HG03097 (cell line): ENCODE results near the gene RASL11A.
"Not testable (repeated sequence)": the region's sequence is repeated elsewhere in the genome, so short reads cannot be mapped to it uniquely, and the experiment has no call there.

ENCODE experiments used
- ATAC-seq: cut with Tn5 transposase; IDR thresholded peaks from one replicate; pipeline ENCODE4 v1.9.1; 2021; ENCODE audit not compliant: unreplicated experiment, low FRiP score

The RASL11A gene

DNA sequence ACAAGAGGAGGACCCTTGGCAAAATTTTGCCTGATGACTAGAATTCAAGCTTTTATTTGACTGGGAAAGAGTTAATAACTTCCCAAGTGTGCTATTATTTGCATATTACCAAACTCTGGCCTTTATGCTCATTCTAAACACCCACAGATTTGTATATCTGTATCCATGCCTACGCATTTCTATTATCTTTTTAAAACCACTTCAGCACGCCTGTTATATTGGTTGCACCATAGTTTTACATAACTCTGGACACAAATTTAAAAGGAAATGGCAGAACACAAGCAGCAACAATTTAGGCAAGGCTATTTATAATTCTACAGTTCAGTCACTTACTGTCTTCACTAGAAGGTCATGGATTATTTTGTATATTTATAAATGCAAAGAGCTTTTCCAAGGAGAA, 3.7 kb upstream of the RASL11A start:
- ATAC-seq: no peak

DNA sequence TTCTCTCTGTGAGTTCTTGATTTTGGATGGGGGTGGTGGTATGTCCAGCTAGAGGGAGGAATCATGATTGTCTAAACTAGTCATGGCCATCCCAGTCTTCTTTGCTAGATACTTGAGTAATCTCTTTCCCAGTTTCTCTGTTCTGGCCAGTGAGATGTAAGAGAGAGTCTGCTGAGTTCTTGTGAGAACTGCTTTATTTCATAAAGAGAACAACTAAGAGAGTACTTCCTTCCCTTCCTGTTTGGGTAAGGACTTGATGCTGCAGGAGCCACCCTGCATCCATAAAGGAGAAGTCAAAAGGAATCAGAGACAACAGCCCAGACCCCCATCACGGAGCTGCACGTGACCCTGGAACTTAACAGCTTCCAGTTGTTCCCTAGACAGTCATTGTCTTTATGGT, 3.0 kb upstream of the RASL11A start:
- no peak for ATAC-seq

- no peak for ATAC-seq
Measured at GRCh38 chr13:27269114-27269665, 1.4 kb upstream of the RASL11A start.

DNA sequence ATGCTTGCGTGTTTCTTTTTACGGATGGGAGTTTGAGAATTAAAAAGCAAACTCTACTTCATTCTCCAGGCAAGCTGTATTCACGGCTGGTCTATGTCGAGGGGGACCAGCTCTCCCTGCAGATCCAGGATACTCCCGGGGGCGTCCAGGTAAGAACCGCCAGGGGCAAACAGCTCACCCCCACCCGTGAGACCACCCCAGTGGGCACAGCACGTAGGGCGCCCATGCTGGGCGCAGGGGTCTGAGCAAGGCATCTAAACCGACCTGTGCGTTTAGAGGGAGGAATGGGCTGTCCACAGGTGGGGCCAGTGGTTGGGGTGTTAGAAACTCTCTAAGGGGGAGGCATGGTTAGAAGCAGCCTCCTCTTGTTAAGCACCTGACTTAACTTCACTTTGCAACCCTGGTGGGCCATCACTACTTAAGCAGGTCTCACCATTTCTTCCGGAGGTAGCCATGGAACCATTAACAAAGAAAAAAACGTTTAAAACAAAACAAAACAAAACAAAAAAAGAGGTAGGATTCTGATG, 1.0 kb downstream of the RASL11A start:
- no peak for ATAC-seq

DNA sequence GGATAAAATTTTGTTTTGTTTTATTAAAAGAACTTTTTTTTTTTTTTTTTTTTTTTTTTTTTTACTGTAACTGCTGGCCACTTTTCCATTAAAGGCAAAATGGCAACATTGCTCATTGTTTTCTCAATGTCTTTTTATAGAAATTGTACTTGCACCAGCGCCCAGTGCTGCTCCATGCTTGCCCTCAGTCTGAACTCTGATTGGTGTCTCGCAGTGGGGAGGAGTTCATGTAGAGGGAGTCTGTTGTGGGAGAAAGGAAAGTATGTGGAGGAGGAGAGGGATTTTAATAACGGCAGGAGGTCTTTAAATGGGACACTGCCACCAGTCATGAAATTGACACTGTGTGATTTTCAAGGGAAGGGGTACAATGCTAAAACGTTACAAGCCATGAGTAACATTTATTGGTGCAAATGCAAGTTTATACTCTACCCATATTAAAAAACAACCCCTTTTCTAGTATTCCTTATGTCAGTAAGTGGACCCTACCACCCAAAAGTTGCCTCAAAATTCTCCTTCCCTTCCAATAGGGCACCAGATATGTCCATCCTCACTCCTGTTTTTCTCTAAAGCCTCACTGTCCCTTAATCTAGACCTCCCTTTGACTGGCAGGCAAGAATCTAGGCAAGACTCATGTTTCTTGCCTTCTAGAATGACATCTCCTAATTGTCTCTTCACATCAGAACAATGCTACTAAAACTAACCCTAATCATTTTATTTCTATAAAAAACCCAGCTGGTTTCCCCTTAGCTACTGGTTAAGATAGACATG, 3.2 kb downstream of the RASL11A start:
- no peak for ATAC-seq

- no peak for ATAC-seq
Measured at GRCh38 chr13:27274631-27275030, 4.0 kb downstream of the RASL11A start.

DNA sequence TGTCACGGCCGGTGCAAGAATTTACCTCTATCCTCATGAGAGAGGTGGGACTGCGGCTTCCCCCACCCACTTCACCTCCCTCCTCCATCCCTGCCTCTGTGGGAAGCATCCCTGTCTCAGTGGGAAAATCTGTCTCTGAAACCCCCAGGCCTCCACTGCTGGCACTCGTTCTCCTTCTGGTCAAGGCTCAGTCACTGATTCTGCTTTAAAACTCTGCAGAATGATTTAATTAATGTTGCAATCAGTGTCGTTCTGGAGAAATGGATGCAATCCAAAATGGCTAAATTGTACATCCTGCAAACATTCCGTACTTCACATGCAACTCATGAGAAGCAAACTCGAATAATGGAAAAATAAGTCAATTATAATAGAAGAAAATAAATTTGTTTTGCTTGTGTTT, 5.6 kb downstream of the RASL11A start:
- ATAC-seq: no peak

DNA sequence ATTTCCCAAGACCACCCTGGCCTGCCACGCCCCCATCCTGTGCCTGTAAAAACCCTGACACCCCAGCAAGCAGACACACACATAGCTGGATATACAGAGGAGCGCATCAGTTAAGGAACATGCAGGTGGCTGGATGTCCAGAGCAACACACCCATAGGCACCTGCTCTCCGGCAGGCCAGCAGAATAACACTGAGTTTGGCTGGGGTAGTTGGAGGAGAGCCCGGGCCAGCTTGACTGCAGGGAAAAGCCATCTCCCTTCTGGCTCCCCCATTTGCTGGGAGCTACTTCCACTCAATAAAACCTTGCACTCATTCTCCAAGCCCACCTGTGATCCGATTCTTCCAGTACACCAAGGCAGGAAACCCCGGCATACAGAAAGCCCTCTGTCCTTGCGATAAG, 8.9 kb downstream of the RASL11A start:
- no peak for ATAC-seq

GRCh38 chr13:27280009-27280656, 9.5 kb downstream of the RASL11A start:
- no peak for ATAC-seq

GRCh38 chr13:27280841-27281240, 10.2 kb downstream of the RASL11A start:
- ATAC-seq: no peak

- ATAC-seq: no peak
Measured at GRCh38 chr13:27281420-27281819, 10.8 kb downstream of the RASL11A start.

- no peak for ATAC-seq
Measured at GRCh38 chr13:27283906-27284493, 13.4 kb downstream of the RASL11A start.

GRCh38 chr13:27288392-27288791, 17.8 kb downstream of the RASL11A start:
- ATAC-seq: no peak

GRCh38 chr13:27289011-27289665, 18.5 kb downstream of the RASL11A start:
- ATAC-seq: no peak

- no peak for ATAC-seq
Measured at GRCh38 chr13:27290715-27291114, 20.1 kb downstream of the RASL11A start.

DNA sequence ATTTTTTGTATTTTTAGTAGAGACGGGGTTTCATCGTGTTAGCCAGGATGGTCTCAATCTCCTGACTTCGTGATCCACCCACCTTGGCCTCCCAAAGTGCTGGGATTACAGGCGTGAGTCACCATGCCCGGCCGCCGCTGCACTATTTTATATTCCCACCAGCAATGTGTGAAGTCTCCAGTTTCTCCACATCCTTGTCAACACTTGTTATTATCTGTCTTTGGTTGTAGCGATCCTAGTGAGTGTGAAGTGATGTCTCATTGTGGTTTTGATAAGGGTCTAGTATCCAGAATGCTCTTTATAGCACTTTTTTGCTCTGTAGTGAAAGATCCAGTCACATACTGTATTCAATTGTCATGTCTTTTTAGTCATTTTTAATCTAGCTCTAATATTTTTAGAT, 21.3 kb downstream of the RASL11A start:
- ATAC-seq: not testable (repeated sequence)

DNA sequence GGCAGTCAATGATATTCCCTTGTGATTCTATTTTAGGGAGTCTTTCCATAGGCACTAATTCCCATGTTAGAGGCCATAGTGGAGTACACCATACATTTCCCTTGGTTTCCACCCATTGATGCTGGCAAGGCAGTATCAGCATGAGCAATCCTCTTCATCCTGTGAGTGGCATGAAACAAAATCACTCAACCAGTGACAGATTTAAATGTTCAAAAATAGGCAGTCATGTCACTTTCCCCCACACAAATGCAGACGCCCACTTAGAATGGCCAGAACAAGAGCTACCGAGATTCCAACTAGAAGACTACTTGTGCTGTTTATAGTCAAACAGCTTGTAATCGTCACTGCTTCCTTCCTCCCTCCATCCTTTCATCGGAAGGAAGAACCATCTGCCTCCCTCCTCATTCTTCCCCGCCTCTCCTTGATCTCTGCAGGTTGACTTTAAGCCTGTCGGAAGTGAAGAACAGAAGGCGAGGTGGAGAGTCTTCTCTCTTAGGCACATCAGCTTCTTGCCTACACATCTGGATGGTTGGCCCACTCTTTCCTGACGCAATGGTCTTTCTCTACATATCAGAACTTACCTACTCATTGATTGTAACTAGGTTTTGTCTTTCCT, 22.6 kb downstream of the RASL11A start:
- no peak for ATAC-seq

- ATAC-seq: no peak
Measured at GRCh38 chr13:27293873-27294515, 23.4 kb downstream of the RASL11A start.

DNA sequence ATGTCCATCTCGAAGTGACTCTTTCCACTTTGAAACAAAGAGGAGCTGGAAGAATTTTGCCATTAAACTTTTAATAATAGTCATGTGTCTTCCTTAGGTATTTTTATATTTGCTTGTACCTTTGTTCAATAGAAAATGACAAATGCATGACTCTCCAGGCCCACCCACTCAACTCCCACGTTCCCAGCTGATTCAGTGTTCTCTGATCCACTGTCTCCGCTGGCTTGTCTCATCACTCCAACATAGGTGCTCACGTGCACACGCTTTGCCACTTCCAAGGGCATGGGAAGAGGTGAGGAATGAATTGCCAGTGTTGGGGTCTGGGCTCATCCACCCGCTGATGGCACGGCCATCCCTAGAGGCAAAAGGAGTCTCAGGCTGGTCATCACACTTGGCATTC, 24.5 kb downstream of the RASL11A start:
- ATAC-seq: no peak

DNA sequence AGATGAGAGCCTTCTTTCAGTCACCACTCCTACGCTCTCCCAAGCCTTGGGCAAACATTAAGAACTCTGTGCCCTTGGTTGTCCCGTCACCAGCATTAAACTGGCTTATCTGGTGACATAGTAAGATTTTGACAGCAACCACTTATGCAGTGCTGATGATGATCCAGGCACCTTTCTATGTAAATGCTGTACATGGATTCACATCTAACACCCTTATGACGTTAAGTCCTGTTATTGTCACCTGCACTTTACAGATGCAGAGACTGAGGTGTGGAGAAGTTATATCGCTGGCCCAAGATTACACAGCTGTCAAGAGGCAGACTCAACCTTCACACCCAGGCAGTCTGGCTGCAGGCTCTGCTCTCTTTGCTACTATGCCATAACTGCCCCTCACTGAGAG, 25.0 kb downstream of the RASL11A start:
- no peak for ATAC-seq
